Activated naive CD8-positive, alpha-beta T cell treated with anti-CD3 and anti-CD28 coated beads, Interleukin-2, amount 50 U/mL, for 24 hours (primary cell): ENCODE data around the gene NFIB.

Experiments
- ATAC-seq: fragments of 150-1000 bp; cut with Tn5 transposase; one replicate; pipeline ENCODE4 v1.10.0; 2021
- DNase-seq: peaks from one replicate; pipeline ENCODE4 v3.0.0; 2021
- H3K27ac Mint-ChIP-seq: one replicate; pipeline ENCODE4 v1.8.0; 2021; ENCODE audit warnings: mild to moderate bottlenecking, mixed read lengths
- H3K27me3 Mint-ChIP-seq: one replicate; pipeline ENCODE4 v1.8.0; 2021; ENCODE audit warnings: mixed read lengths
- H3K36me3 Mint-ChIP-seq: one replicate; pipeline ENCODE4 v1.8.0; 2021; ENCODE audit warnings: low read depth, mixed read lengths
- H3K4me1 Mint-ChIP-seq: one replicate; pipeline ENCODE4 v1.8.0; 2021; ENCODE audit warnings: mixed read lengths
- H3K4me3 Mint-ChIP-seq: one replicate; pipeline ENCODE4 v1.8.0; 2021; ENCODE audit warnings: mild to moderate bottlenecking, moderate library complexity, mixed read lengths
- H3K9me3 Mint-ChIP-seq: one replicate; pipeline ENCODE4 v1.8.0; 2021; ENCODE audit warnings: mixed read lengths

NFIB gene

DNA sequence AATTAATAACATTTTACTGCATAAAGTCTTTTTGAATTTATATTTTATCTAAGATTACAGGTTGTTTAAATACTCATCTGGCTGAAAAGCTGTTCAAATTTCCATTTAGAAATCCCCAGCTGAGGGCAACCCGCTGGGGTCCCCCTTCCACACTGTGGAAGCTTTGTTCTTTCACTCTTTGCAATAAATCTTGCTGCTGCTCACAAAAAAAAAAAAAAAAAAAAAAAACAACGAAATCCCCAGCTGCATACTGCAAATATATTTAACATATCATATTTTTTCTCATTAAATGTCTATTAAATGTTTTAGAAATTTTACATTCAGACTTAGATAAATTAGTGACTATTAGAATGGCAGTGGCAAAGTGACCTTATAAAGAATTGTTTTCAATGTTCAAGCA lies 172.2 kb downstream of the NFIB start:
- no peak overlapping the region for H3K27ac Mint-ChIP-seq
- ATAC-seq, result no peak
- H3K4me1 Mint-ChIP-seq, result no peaks in the 10 kb centered on the region
- no peak for DNase-seq
- H3K27me3 Mint-ChIP-seq, result no peaks in the 10 kb centered on the region
- no peaks in the 10 kb centered on the region for H3K9me3 Mint-ChIP-seq
- no peaks in the 10 kb centered on the region for H3K36me3 Mint-ChIP-seq
- H3K4me3 Mint-ChIP-seq, result no peak overlapping the region

GRCh38 chr9:14140096-14140697 lies 173.7 kb downstream of the NFIB start:
- H3K4me3 Mint-ChIP-seq, result no peak overlapping the region
- no peak for DNase-seq
- H3K9me3 Mint-ChIP-seq, result no peaks in the 10 kb centered on the region
- no peaks in the 10 kb centered on the region for H3K36me3 Mint-ChIP-seq
- H3K4me1 Mint-ChIP-seq, result no peaks in the 10 kb centered on the region
- H3K27me3 Mint-ChIP-seq, result no peaks in the 10 kb centered on the region
- H3K27ac Mint-ChIP-seq, result no peak overlapping the region
- ATAC-seq, result no peak

DNA sequence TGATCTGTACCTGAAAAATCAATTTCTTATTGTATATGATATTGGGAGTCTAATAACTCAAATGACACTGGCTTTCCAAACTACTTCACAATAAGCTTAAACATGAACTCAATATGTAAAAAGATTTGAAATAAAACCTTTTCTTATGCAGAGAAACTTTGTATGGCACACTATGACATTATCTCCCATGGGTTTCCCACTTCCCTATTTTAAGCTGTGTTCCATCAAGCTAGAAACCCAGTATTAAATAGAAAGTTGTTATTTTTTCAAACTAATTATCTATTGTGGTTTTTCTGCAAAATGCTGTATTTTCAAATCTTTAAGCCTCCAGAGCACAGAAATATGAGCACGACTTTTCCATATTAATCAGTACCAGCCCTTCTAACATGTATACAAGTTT lies 174.7 kb downstream of the NFIB start:
- H3K36me3 Mint-ChIP-seq, result no peaks in the 10 kb centered on the region
- no peak for DNase-seq
- H3K4me3 Mint-ChIP-seq, result no peak overlapping the region
- H3K9me3 Mint-ChIP-seq, result no peaks in the 10 kb centered on the region
- no peaks in the 10 kb centered on the region for H3K4me1 Mint-ChIP-seq
- ATAC-seq, result no peak
- no peak overlapping the region for H3K27ac Mint-ChIP-seq
- H3K27me3 Mint-ChIP-seq, result no peaks in the 10 kb centered on the region

DNA sequence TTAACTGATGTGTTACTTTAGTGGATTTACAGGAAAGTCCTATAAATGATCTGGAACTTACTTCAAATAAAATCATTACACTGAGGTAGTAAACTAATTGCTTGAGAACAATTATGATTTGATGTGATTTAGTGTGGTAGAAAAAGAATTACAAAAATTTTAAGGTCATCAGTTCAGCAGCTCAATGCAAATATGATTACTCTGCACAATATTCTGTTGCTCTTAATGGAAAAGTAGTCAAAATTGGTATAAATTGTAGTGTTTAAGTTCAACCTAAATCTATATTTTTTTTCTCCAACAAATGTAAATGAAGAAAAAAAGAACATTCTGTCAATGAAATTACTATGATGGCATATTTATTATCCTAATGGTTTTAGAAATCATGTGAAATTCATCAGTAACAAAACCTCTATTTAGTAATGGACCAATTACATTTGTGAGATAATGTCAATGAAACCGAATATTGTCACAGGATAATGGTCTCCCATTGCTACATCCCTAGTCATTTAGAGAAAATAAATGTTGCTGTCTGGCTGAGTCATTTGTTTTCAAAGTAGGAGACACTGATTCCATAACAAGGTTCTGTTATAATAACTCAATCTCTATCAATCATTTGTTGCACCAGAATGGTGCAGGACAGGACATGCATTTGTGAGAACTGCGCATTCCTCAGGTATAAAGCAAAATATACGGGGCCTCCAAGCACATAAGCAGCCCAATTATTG lies 177.1 kb downstream of the NFIB start:
- no peak overlapping the region for H3K27ac Mint-ChIP-seq
- no peaks in the 10 kb centered on the region for H3K36me3 Mint-ChIP-seq
- no peaks in the 10 kb centered on the region for H3K9me3 Mint-ChIP-seq
- no peak for ATAC-seq
- no peak overlapping the region for H3K4me3 Mint-ChIP-seq
- H3K27me3 Mint-ChIP-seq, result no peaks in the 10 kb centered on the region
- no peak for DNase-seq
- no peaks in the 10 kb centered on the region for H3K4me1 Mint-ChIP-seq

- Mint-ChIP-seq H3K27me3 (no peaks in the 10 kb centered on the region), H3K9me3 (no peaks in the 10 kb centered on the region), H3K27ac (no peak overlapping the region), H3K4me3 (no peak overlapping the region), H3K36me3 (no peaks in the 10 kb centered on the region), H3K4me1 (no peaks in the 10 kb centered on the region)
- ATAC-seq, result no peak
- DNase-seq, result no peak
Observed at GRCh38 chr9:14136047-14136635, 177.8 kb downstream of the NFIB start.

DNA sequence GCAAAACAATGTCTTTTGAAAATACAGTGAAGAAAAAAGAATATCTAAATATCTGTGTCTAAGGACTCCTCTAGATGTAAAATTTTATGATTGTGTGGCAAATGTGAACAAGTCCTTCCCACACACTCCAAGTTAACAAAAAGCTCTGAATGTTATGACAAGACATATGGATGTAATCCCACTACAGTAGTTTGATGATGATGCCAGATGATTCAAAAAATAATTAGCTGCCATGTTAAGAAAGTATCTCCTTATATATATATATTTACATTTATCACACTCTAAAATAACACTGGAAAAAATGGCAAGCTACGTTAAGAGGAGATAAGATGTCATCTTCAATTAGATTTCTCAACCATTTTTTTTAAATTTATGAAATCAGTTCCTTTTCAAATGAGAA lies 178.5 kb downstream of the NFIB start:
- Mint-ChIP-seq H3K27me3 (no peaks in the 10 kb centered on the region), H3K27ac (no peak overlapping the region), H3K36me3 (no peaks in the 10 kb centered on the region), H3K4me3 (no peak overlapping the region), H3K4me1 (no peaks in the 10 kb centered on the region), H3K9me3 (no peaks in the 10 kb centered on the region)
- ATAC-seq (no peak), DNase-seq (no peak)

DNA sequence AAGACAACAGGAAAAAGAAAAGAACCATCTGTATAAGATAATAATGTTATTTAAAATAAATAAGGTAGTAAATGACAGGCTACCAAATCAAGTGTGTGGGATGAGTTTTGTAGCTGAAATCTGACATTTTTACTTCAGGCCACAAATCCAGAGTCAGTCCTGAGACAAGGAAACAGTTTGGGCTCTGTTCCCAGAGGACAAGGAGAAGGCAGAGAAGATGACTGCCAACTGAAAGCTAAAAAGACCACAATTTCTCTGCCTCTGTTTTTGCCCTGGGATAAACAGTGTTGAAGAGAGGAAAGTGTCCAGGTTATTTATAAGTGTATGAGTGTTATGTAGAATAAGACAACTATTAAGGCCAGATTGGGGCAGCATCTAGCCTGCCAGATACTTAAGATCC lies 180.5 kb downstream of the NFIB start:
- H3K4me1 Mint-ChIP-seq, result no peaks in the 10 kb centered on the region
- H3K27me3 Mint-ChIP-seq, result no peaks in the 10 kb centered on the region
- H3K27ac Mint-ChIP-seq, result no peak overlapping the region
- H3K36me3 Mint-ChIP-seq, result no peaks in the 10 kb centered on the region
- H3K4me3 Mint-ChIP-seq, result no peak overlapping the region
- no peaks in the 10 kb centered on the region for H3K9me3 Mint-ChIP-seq
- ATAC-seq (no peak), DNase-seq (no peak)

GRCh38 chr9:14132775-14133174 lies 181.2 kb downstream of the NFIB start:
- Mint-ChIP-seq H3K4me1 (no peaks in the 10 kb centered on the region), H3K4me3 (no peak overlapping the region), H3K27me3 (no peaks in the 10 kb centered on the region), H3K36me3 (no peaks in the 10 kb centered on the region), H3K27ac (no peak overlapping the region), H3K9me3 (no peaks in the 10 kb centered on the region)
- ATAC-seq, result no peak
- DNase-seq, result no peak

DNA sequence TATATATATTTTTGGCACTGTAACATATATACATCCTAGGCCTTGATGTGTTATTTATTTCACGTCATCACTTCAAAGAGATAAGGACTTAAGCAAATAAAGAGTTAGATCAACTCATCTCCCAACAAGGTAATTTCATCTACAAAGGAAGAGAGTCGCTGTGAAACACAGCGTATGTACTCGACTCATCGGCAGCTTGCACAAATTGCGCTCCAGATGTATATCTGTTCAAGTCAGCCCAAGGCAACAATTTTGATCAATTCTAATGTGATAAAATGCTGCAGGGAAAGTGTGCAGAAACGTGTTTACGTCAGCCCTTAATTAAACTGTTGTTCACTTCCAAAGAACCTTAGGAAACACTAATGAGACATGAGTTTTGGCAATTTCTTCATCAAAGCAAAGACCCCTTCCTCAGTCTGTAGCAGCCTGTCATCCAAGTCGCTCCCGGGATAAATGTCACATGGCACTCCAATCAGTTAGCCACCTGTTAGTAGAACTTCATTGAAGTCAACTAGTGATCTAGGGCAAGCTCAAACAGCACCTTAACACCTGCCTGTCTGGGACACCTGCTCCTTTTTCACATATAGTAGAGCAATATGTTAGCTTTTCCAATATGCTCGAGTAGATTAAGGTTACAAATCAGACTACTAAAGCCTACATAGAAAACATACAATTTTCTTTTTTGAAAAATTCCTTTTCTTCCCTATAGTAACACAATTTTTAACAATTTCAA lies 182.4 kb downstream of the NFIB start:
- ATAC-seq, result no peak
- Mint-ChIP-seq H3K9me3 (no peaks in the 10 kb centered on the region), H3K4me1 (no peaks in the 10 kb centered on the region), H3K4me3 (no peak overlapping the region), H3K36me3 (no peaks in the 10 kb centered on the region), H3K27ac (no peak overlapping the region), H3K27me3 (no peaks in the 10 kb centered on the region)
- no peak for DNase-seq

DNA sequence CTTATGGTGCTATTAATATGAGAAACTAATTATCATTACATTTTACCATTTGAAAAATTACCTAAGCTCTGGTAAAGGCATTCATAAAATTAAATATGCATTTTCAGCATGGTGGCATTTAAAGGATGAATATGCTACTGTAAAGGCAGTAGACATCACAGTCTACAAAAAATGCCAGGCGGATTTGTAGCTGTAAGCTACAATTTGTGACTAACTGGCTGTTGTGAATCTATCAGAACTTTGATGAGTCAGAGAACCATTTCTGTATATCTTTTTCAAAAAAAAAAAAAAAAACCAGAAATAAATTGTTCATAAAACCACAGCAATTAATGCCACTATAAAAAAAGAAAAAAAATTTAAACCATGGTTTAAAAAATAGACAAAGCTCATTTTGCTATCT lies 186.3 kb downstream of the NFIB start:
- DNase-seq (no peak), ATAC-seq (no peak)
- Mint-ChIP-seq H3K4me1 (no peaks in the 10 kb centered on the region), H3K9me3 (peaks cover 3% of the 10 kb centered on the region), H3K27ac (no peak overlapping the region), H3K36me3 (no peaks in the 10 kb centered on the region), H3K27me3 (no peaks in the 10 kb centered on the region), H3K4me3 (no peak overlapping the region)

DNA sequence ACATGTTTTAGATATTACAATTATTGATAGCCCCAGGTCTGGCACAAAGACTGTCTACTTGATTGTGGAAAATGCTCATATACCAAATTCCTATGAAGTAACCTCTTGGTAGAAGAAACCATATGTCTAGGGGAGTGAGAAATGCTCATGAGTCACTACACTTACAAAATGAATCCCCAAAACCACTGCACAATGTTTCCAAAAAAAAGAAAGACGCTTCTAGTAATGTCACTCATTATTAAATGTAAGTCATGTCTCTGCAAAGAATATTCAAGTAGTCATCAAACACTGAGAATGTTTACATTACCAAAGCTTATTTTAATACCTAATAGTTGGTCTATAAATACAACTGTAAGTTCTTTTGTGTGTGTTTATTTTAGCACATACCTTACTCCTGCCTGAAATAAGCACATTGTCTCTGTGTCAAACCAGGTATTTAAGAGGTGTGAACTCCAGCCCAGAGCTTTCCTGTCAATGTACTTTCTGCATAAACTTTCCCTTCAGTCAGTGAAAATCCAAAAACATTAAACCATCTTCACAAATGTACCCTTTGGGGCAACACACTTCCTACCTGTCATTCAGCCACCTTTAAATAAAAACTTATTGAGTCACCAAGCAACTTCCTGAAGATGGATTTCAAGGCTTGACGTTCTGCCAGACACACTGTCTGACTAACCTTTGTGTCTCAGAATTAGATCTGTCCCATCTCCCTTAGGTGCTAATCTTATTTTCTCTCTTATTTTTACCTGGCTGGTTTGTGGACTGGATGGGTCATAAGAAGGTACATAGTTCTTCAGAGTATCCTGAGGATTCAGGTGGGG lies 194.0 kb downstream of the NFIB start:
- no peak for DNase-seq
- H3K27ac Mint-ChIP-seq, result no peak overlapping the region

DNA sequence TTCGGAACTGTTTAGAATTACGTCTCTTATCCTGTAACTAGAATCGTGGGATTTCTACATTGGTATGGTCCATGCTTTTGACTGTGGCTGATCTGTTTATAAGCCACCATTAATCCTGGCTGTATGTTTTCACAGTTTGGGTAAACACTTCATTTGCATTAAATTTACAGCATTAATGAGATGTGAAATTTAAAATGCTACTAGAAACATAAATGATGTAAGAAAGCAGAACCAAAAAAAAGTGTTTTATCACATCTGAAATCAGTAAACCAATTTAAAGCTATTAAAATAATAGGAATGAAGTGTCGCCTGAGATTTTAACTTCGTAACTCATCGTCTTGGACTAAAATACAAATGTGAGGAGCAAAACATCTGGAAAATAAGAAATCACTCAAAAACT lies 201.7 kb downstream of the NFIB start:
- Mint-ChIP-seq H3K4me1 (no peaks in the 10 kb centered on the region), H3K27me3 (peaks cover 1% of the 10 kb centered on the region), H3K36me3 (no peaks in the 10 kb centered on the region), H3K27ac (no peak overlapping the region), H3K4me3 (no peak overlapping the region), H3K9me3 (no peaks in the 10 kb centered on the region)
- DNase-seq, result no peak
- no peak for ATAC-seq

More for the DNA sequence above, 194.0 kb downstream of the NFIB start:
- no peak for ATAC-seq
- H3K4me3 Mint-ChIP-seq, result no peak overlapping the region
- no peaks in the 10 kb centered on the region for H3K27me3 Mint-ChIP-seq
- peaks cover 3% of the 10 kb centered on the region for H3K9me3 Mint-ChIP-seq
- no peaks in the 10 kb centered on the region for H3K36me3 Mint-ChIP-seq
- H3K4me1 Mint-ChIP-seq, result no peaks in the 10 kb centered on the region

DNA sequence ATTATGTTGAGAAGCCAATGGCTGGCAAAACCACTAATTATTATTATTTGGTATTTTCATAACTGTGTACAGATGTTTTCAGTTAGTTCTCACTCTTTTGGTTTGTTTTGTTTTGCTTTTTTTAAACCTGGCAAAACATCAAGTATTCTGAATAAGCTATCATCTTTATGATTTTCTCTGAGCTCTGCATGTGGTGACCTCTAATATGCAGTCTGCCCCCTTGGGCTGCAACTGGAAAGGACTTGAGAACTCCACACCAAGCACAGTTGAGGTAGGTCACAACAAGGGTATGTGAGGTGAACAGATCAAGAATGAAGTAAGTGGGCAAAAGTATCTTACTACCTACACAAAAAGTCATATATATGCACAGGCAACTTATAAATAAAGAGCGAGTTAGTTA lies 202.2 kb downstream of the NFIB start:
- peaks cover 1% of the 10 kb centered on the region for H3K27me3 Mint-ChIP-seq
- no peaks in the 10 kb centered on the region for H3K36me3 Mint-ChIP-seq
- no peaks in the 10 kb centered on the region for H3K4me1 Mint-ChIP-seq
- no peak overlapping the region for H3K4me3 Mint-ChIP-seq
- DNase-seq, result no peak
- H3K27ac Mint-ChIP-seq, result no peak overlapping the region
- no peaks in the 10 kb centered on the region for H3K9me3 Mint-ChIP-seq
- no peak for ATAC-seq

DNA sequence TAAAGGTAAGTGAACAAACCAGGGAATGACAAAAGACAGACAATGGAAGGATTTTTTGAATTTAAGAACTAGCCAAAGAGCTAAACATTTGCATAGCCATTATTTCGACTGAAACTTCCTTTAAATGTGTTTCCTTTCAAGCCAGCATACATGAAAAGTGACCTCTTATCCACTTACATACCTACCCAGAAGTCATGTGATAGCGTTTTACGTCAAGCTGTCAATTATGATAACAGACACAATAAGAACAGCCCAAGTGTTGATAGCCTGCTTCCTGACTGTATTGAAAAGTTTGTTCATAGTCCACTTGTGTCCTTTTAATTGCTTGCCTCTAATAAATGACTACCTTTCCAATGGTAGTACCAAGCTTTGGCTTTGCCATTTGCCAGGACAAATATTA lies 206.0 kb downstream of the NFIB start:
- no peak overlapping the region for H3K4me3 Mint-ChIP-seq
- DNase-seq (no peak), ATAC-seq (no peak)
- H3K27me3 Mint-ChIP-seq, result peaks cover 1% of the 10 kb centered on the region
- H3K9me3 Mint-ChIP-seq, result no peaks in the 10 kb centered on the region
- H3K36me3 Mint-ChIP-seq, result no peaks in the 10 kb centered on the region
- H3K4me1 Mint-ChIP-seq, result no peaks in the 10 kb centered on the region
- no peak overlapping the region for H3K27ac Mint-ChIP-seq
